A549 (cell line): ENCODE results near the gene NLRC5. TPM values are rescaled to one million over a fixed set of nuclear protein-coding genes. Genes with fewer than 3 reads are reported as not detected.
A peak's percentile ranks its signal among the peaks of the same experiment; 100 is the strongest.

Experiments used
- ATAC-seq, 2 experiments: fragments of 200-7000 bp in 1 of 2; fragments of >200 bp in 1 of 2; cut with Nextera tagmentation in 1 of 2; cut with Tn5 transposase in 1 of 2; 3 replicates each; pipeline versions ENCODE4 v1.8.0 to v1.9.1; 2018 to 2020; ENCODE audit warnings: mild to moderate bottlenecking in 1 of 2, moderate library complexity in 1 of 2
- CTCF ChIA-PET: fragments of 300-600 bp; sonication (Branson Sonifier 250); formaldehyde crosslinking; extraction: SDS; loops from one replicate; lab custom pipeline; 2021; ENCODE audit warnings: antibody characterized with exemption, inconsistent platforms; lab: Yijun Ruan, JAX
- POLR2A ChIA-PET: fragments of 350-600 bp; formaldehyde crosslinking; extraction: SDS; loops from one replicate; lab custom pipeline; 2021; ENCODE audit warnings: antibody characterized with exemption, inconsistent platforms; lab: Yijun Ruan, JAX
- DNase-seq, 2 experiments: peaks; one replicate each; pipeline versions ENCODE4 v3.0.0 to v3.0.0-alpha.2; 2011 to 2016; ENCODE audit warnings: low read depth in 1 of 2, low spot score in 1 of 2
- FAIRE-seq: peaks from 2 replicates; lab custom pipeline; 2011; peaks lifted over from hg19 to GRCh38; lab: Jason Lieb, UNC
- H3K27ac ChIP-seq, 2 experiments: fragments of >200 bp; sonication (Bioruptor Twin); formaldehyde crosslinking; 3 replicates each; pipeline ENCODE4 v1.5.1; 2016 to 2017
- H3K4me1 ChIP-seq: fragments of >200 bp; sonication (Bioruptor Twin); formaldehyde crosslinking; 3 replicates; pipeline ENCODE4 v1.6.1; 2016
- H3K4me2 ChIP-seq: fragments of >200 bp; sonication (Bioruptor Twin); formaldehyde crosslinking; 3 replicates; pipeline ENCODE4 v1.6.1; 2016
- H3K4me3 ChIP-seq: fragments of >200 bp; sonication (Bioruptor Twin); formaldehyde crosslinking; 3 replicates; pipeline ENCODE4 v1.5.1; 2016
- H3K9me3 ChIP-seq: fragments of >200 bp; sonication (Bioruptor Twin); formaldehyde crosslinking; 3 replicates; pipeline ENCODE4 v1.6.1; 2016
- ATOH8 ChIP-seq: fragments of 250-450 bp; sonication (Bioruptor Pico); IDR thresholded peaks from 2 replicates; pipeline ENCODE4 v1.5.0; 2020; ENCODE audit warnings: low read depth, mild to moderate bottlenecking, moderate library complexity
- CBX8 ChIP-seq: fragments of 200-600 bp; sonication (generic); IDR thresholded peaks from 2 replicates; pipeline ENCODE4 v1.6.1; 2016
- CHD4 ChIP-seq: fragments of 200-600 bp; sonication (generic); IDR thresholded peaks from 2 replicates; pipeline ENCODE4 v1.6.1; 2016; ENCODE audit warnings: antibody characterized with exemption, mild to moderate bottlenecking, borderline replicate concordance
- EHF ChIP-seq: fragments of 250-450 bp; sonication (Bioruptor Pico); IDR thresholded peaks from 2 replicates; pipeline ENCODE4 v1.5.0; 2020; ENCODE audit warnings: mild to moderate bottlenecking
- FOSB ChIP-seq: fragments of 250-450 bp; sonication (Bioruptor Pico); IDR thresholded peaks from 2 replicates; pipeline ENCODE4 v1.5.0; 2020; ENCODE audit warnings: mild to moderate bottlenecking, moderate library complexity
- FOSL2 ChIP-seq, 2 experiments: fragments of 450-650 bp in 1 of 2; fragments of >200 bp in 1 of 2; sonication (Bioruptor Twin) in 1 of 2; formaldehyde crosslinking; IDR thresholded peaks; 2 replicates each; pipeline versions ENCODE4 v1.5.0 to v1.6.1; 2016 to 2020; ENCODE audit warnings: mild to moderate bottlenecking in 1 of 2, moderate library complexity in 1 of 2
- FOXS1 ChIP-seq: fragments of 250-450 bp; sonication (Bioruptor Pico); IDR thresholded peaks from 2 replicates; pipeline ENCODE4 v1.5.0; 2020; ENCODE audit warnings: mild to moderate bottlenecking, moderate library complexity
- HDAC2 ChIP-seq: fragments of 200-600 bp; sonication (generic); IDR thresholded peaks from 2 replicates; pipeline ENCODE4 v1.6.1; 2016
- HES2 ChIP-seq: fragments of >200 bp; sonication (Bioruptor Twin); formaldehyde crosslinking; IDR thresholded peaks from 2 replicates; pipeline ENCODE4 v1.6.1; 2016
- HMGXB4 ChIP-seq: fragments of 250-450 bp; sonication (Bioruptor Pico); IDR thresholded peaks from 2 replicates; pipeline ENCODE4 v1.5.0; 2021; ENCODE audit warnings: mild to moderate bottlenecking, moderate library complexity, borderline replicate concordance
- MAFK ChIP-seq: fragments of 450-650 bp; IDR thresholded peaks from 2 replicates; pipeline ENCODE4 v1.6.1; 2014; ENCODE audit not compliant: partially characterized antibody
- NFE2L2 ChIP-seq: fragments of 150-350 bp; conservative IDR thresholded peaks from 2 replicates; pipeline ENCODE4 v1.6.1; 2014; ENCODE audit warnings: low read length
- POLR2AphosphoS2 ChIP-seq: conservative IDR thresholded peaks from 2 replicates; pipeline ENCODE4 v1.6.1; 2012; ENCODE audit warnings: low read length, improper control_type of control experiment, inconsistent platforms
- RNF2 ChIP-seq: fragments of 200-600 bp; sonication (generic); IDR thresholded peaks from 2 replicates; pipeline ENCODE4 v1.6.1; 2016; ENCODE audit warnings: low read depth, mild to moderate bottlenecking, antibody characterized with exemption, moderate library complexity, borderline replicate concordance
- SMC3 ChIP-seq: fragments of >200 bp; sonication (Bioruptor Twin); formaldehyde crosslinking; IDR thresholded peaks from 3 replicates; pipeline ENCODE4 v1.6.1; 2018; ENCODE audit warnings: inconsistent platforms
- SREBF2 ChIP-seq: fragments of 450-650 bp; IDR thresholded peaks from 2 replicates; pipeline ENCODE4 v1.6.1; 2014; ENCODE audit warnings: mild to moderate bottlenecking, moderate library complexity
- ZC3H11A ChIP-seq: fragments of 450-650 bp; IDR thresholded peaks from 2 replicates; pipeline ENCODE4 v1.6.1; 2014; ENCODE audit warnings: antibody characterized with exemption, mild to moderate bottlenecking
- WGBS: methylation state at CpG from one replicate; pipeline ENCODE4 v1.1.6; 2017; ENCODE audit errors: missing lambda C conversion rate; 5-methylcytosine and 5-hydroxymethylcytosine counted together
- polyA plus RNA-seq, 4 experiments: library from polyadenylated mRNA; depleted of rRNA in 3 of 4; stranded (reverse); fragments of >200 nt; fragmentation: RNase III in 1 of 4; extraction: RNeasy Plus Mini Kit Qiagen cat#74134 plus additional on column Dnase treatment in 1 of 4; gene quantifications; 2 replicates in 3 of 4; 3 replicates in 1 of 4; pipeline ENCODE4 v1.2.3, GENCODE V29; 2011 to 2017

NLRC5 gene
- polyA plus RNA-seq, 2 of the 4 experiments (the other 2 are of a cell fraction) = 2.5 to 3.6 TPM

- H3K27ac ChIP-seq = no peak overlapping the region
- WGBS = 86% methylated on average over 9 of the region's 9 CpGs
- H3K9me3 ChIP-seq = no peaks in the 10 kb centered on the region
- POLR2A ChIA-PET = interaction anchor here (0.7 to 1.5 kb wide), 3 partner anchors 9 to 244 kb away, joined by 3 to 11 read pairs (median 4); partner anchors contain the start of genes HERPUD1 and PSME3IP1
- CTCF ChIA-PET = interaction anchor here (1.3 to 2.2 kb wide), 3 partner anchors 9 to 148 kb away, joined by 3 to 12 read pairs (median 6); no protein-coding TSS in a partner anchor
- H3K4me1 ChIP-seq = peaks cover under 1% of the 10 kb centered on the region; the same call in 2 of the 3 replicates
- FAIRE-seq (no peak), DNase-seq (no peak), ATAC-seq (no peak)
- H3K4me2 ChIP-seq = no peak overlapping the region
- 0 out of 2 replicates have a peak, but pooled peaks have one; percentile 51 for TF ChIP-seq POLR2AphosphoS2
- no peak for TF ChIP-seq NFE2L2
- no peak for TF ChIP-seq MAFK
- no peak overlapping the region for H3K4me3 ChIP-seq
These were observed 47.5 kb upstream of the NLRC5 start for GRCh38 chr16:56941856-56942331.

GRCh38 chr16:56943761-56944375 is 45.5 kb upstream of the NLRC5 start:
- no peak for TF ChIP-seq CHD4
- no peak for TF ChIP-seq RNF2
- no peak for TF ChIP-seq ATOH8 (CRISPR knock-in tag)
- no peak for TF ChIP-seq HES2
- TF ChIP-seq CBX8 = no peak
- TF ChIP-seq FOSL2 (IDR thresholded peaks at IDR 0.05) = no peak
- no peak for TF ChIP-seq FOSL2 (CRISPR knock-in tag; IDR thresholded peaks at IDR 0.05)
- no peak for TF ChIP-seq EHF
- no peak for TF ChIP-seq HDAC2
- TF ChIP-seq SREBF2 = no peak
- TF ChIP-seq SMC3 = no peak
- TF ChIP-seq NFE2L2 = no peak
- TF ChIP-seq HMGXB4 (CRISPR knock-in tag) = no peak
- Histone ChIP-seq H3K4me1 (no peaks in the 10 kb centered on the region), H3K4me3 (no peak overlapping the region), H3K9me3 (no peaks in the 10 kb centered on the region), H3K27ac (no peak overlapping the region), H3K4me2 (no peak overlapping the region)
- 94% methylated on average over 6 of the region's 6 CpGs for WGBS
- ChIA-PET POLR2A (interaction anchor here (1.0 to 5.4 kb wide), 2 partner anchors 11 to 12 kb away, joined by 4 to 26 read pairs; partner anchors contain the start of gene HERPUD1), CTCF (interaction anchor here (0.9 to 2.3 kb wide), 3 partner anchors 10 to 270 kb away, joined by 3 to 9 read pairs (median 4); no protein-coding TSS in a partner anchor)
- DNase-seq = no peak
- FAIRE-seq = no peak
- no peak for ATAC-seq

- H3K4me3 ChIP-seq = no peak overlapping the region
- no peak overlapping the region for H3K27ac ChIP-seq
- TF ChIP-seq FOXS1 (CRISPR knock-in tag) (no peak), POLR2AphosphoS2 (peak; percentile 65; the same call in 1 of the 2 replicates), ZC3H11A (no peak), FOSB (CRISPR knock-in tag) (peak; percentile 5; the same call in 1 of the 2 replicates)
- TF ChIP-seq, all 56 proteins: peak for 2
- Histone ChIP-seq H3K4me1 (no peaks in the 10 kb centered on the region), H3K9me3 (no peaks in the 10 kb centered on the region), H3K4me2 (no peak overlapping the region)
- POLR2A ChIA-PET = interaction anchor here (0.6 to 5.4 kb wide), 3 partner anchors 14 to 151 kb away, joined by 3 to 26 read pairs (median 4); partner anchors contain the start of gene HERPUD1
- FAIRE-seq (no peak), ATAC-seq (no peak), DNase-seq (no peak)
- CTCF ChIA-PET = interaction anchor here (0.8 to 2.3 kb wide), 7 partner anchors 9 to 155 kb away, joined by 3 to 6 read pairs (median 4); no protein-coding TSS in a partner anchor
- 64% methylated on average over 2 of the region's 2 CpGs for WGBS
These were observed 44.2 kb upstream of the NLRC5 start for GRCh38 chr16:56944954-56945839.
